NCI-H2227 treated with DMSO at 0.1 percent for 48 hours (cell line): ENCODE measurements around the gene BHLHE40.
"Not testable (repeated sequence)": the region's sequence is repeated elsewhere in the genome, so short reads cannot be mapped to it uniquely, and the experiment has no call there.

Experiments
- DNase-seq: peaks from one replicate; lab custom pipeline; 2025; lab: John Stamatoyannopoulos, UW

BHLHE40 gene

DNA sequence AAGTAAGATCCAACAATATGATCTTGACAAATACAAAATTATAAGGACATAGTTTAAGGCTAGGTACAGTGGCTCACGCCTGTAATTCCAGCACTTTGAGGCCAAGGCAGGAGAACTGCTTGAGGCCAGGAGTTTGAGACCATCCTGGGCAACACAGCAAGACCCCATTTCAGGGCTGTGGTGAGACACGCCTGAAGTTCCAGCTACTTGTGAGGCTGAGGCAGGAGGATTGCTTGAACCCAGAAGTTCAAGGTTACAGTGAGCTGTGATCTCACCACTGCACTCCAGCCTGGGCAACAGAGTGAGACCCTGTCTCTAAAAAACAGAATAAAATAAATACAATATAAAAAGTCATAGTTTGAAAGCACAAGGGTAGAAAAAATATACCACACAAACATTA lies 17.4 kb upstream of the BHLHE40 start:
- DNase-seq, result not testable (repeated sequence)

DNA sequence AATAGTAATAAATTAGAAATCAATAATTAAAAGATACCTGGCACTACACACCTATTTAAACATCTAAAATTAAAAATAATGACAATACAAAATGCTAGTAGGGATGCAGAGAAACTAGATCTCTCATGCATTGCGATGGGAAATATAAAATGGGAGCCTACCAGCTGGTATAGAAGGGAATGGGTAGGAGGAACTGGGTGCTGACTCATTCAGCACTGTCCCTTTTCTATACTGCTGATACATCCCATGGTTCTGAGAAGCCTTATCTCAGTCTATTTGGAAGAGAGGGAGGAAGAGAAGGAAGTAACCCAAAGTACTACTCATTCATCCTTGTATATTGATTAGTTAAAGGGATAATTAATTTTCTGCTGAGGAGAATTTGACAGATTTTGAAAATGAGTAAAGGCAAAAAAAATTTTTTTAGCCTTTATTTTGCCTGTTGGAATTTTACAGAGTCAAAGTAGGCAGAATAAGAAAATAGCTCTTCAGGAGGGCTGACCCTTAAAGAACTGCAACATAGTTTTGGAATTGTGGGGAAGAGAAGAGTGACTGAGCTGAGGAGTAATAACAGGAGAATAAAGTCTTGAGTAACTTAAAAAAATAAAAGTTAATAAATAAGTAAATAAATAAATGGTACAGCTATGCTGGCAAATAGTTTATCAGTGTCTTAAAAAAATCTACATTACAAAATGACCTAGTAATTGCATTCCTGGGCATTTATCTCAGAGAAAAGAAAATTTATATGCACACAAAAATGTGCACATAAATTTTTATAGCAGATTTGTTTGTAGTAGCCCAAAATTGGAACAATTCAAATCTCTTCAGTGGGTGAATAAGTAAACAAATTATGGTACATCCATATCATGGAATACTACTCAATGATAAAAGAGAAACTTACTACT lies 15.3 kb upstream of the BHLHE40 start:
- DNase-seq, result no peak

DNA sequence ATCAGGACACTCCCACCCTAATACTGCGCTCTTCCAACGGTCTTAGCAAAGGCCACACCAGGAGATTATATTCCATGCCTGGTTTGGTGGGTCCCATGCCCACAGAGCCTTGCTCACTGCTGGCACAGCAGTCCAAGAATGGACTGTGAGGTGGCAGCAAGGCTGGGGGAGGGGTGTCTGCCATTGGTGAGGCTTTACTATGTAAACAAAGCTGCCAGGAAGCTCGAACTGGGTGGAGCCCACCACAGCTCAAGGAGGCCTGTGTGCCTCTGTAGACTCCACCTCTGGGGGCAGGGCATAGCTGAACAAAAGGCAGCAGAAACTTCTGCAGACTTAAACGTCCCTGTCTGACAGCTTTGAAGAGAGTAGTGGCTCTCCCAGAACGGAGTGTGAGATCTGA lies 13.2 kb upstream of the BHLHE40 start:
- not testable (repeated sequence) for DNase-seq

DNA sequence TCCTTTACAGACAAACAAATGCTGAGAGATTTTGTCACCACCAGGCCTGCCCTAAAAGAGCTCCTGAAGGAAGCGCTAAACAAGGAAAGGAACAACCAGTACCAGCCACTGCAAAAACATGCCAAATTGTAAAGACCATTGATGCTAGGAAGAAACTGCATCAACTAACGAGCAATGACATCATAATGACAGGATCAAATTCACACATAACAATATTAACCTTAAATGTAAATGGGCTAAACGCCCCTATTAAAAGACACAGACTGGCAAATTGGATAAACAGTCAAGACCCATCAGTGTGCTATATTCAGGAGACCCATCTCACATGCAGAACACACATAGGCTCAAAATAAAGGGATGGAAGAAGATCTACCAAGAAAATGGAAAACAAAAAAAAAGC lies 11.6 kb upstream of the BHLHE40 start:
- DNase-seq, result not testable (repeated sequence)

DNA sequence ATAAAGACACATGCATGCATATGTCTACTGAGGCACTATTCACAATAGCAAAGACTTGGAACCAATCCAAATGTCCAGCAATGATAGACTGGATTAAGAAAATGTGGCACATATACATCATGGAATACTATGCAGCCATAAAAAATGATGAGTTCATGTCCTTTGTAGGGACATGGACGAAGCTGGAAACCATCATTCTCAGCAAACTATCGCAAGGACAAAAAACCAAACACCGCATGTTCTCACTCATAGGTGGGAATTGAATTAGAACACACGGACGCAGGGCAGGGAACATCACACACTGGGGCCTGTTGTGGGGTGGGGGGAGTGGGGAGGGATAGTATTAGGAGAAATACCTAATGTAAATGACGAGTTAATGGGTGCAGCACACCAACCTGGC lies 7.8 kb upstream of the BHLHE40 start:
- not testable (repeated sequence) for DNase-seq

DNA sequence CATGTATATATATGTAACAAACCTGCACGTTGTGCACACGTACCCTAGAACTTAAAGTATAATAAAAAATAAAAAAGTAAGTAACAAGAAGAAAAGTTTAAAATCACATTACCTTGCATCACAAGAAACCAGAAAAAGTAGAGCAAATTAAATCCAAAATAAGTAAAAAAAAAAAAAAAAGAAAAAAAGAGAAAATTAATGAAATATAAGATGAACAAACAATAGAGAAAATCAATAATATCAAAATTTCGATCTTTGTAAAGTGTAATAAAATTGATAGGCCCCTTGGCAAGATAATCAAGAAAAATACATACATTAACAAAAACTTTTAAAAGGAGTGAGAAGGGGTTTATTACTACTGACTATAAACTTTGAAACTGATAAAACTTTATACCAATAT lies 7.4 kb upstream of the BHLHE40 start:
- no peak for DNase-seq

DNA sequence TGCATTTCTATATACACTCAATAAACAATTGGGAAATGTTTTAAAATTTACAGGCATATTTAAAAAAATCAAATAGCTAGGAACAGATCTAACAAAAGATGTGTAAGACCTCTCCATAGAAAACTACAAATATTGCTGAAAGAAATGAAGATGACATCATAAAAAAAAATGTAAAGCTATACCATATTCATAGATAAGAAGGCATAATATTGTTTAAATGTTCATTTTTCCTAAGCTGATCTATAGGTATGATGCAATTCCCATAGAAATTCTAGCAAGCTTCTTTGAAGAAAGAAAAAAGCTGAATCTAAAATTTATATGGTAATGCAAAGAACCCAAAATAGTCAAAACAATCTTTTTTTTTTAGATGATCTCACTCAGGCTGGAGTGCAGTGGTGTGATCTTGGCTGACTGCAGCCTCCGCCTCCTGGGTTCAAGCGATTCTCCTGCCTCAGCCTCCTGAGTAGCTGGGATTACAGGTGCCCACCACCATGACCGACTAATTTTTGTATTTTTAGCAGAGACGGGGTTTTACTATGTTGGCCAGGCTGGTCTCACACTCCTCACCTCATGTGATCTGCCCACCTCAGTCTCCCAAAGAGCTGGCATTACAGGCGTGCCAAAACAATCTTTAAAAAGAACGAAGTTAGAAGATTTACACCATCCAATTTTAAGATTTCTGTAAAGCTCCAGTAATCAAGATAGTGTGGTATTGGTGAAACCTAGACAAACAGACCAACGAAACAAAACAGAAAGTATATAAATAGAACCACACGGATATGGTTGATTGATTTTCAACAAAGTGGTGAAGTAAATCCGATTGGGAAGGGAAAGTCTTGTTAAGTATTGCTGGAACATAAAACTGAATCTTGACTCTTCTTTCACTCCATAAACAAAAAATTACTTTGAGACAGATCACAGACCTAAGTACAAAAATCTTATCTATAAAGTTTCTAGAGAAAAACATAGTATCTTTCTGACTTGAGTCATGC lies 6.3 kb upstream of the BHLHE40 start:
- DNase-seq, result no peak

DNA sequence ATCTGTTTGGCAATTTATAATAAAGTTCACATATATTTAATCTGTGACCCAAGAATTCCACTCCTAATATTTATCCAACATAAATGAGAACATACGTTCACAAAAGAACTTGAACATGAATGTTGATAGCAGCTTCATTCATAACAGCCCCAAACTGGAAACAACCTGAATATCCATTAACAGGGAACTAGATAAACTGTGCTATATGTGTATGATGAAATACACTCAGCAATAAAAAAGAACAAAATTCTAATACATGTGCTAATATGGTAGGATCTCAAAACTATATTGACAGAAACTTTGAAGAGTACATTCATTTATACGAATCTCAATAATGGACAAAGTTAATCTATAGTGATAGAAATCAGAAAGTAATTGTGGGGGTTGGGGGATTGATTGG lies 5.1 kb upstream of the BHLHE40 start:
- no peak for DNase-seq

DNA sequence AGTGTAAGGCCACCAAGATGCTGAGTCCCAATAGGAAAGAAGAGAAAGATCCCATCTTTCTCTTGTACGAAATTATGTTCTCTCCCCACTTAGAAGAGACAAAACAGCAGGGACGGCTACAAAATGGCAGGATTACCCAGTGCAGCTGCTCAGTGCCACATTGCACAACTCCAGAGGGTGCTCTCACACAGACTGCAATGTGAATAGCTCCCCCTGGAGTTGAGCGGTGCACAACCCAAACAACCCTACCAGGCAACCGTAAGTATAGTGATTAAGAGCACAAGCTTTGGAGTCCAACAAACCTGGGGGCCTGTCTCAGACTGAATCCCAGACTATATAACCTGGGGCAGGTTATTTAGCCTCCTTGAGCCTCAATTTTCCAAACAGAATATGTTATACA lies 3.1 kb upstream of the BHLHE40 start:
- DNase-seq, result peak; percentile 13

DNA sequence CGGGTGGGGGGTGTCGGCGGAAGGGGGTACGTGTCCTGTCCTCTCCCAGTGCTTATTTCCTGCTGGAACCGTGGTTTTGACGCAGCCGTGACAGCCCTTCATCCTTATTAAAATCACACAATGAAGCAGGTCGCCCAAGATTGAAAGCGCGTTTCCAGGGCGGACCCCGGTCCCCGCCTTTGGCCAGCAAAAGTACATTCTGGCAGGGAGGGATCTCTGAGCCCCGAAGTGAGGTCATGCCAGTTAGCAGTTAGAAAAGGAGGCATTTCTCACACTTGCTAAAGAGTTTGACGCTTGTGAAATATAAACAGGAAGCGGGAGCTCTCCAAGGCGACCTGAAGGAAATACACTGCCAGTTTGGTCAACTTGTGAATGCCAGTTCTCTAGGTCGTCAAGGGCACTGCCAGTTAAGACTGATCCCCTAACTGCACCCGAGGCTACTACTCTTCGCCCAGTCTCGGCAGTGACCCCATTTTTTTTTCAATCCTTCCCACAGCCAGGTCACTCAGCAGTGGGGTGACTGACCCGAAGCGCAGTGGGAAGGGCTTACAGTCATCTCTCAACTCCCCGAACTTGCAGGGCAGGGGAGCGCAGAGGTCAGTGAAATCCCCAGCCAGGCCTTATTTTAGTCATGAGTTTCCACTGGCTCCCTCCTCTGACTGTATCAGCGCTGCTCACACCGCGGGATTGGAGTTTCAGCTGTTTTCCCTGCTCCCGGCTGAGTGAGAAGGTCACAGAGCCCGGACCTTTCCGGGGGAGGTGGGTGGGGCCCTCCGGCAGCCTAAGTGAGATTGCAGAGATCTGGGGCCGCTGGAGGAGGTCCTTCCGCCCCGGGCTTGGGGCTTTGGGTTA lies 2.0 kb upstream of the BHLHE40 start:
- DNase-seq, result no peak

DNA sequence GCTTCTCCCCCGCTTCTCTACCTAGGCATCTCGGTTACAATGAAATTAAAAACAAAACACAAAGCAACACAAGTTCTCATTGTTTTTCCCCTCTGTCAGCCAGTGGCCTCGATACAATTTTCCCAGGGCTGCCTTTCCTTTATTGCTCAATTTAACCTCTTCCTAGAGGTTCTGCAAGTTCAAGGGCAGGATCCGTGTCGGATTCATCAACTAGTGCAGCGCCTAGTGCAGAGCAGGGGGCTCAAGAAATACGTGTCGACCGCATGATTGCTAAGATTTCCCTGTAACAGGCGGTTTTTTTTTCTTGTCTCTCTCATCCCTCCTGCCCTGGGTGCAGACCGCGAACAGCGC lies 1.4 kb upstream of the BHLHE40 start:
- no peak for DNase-seq

DNA sequence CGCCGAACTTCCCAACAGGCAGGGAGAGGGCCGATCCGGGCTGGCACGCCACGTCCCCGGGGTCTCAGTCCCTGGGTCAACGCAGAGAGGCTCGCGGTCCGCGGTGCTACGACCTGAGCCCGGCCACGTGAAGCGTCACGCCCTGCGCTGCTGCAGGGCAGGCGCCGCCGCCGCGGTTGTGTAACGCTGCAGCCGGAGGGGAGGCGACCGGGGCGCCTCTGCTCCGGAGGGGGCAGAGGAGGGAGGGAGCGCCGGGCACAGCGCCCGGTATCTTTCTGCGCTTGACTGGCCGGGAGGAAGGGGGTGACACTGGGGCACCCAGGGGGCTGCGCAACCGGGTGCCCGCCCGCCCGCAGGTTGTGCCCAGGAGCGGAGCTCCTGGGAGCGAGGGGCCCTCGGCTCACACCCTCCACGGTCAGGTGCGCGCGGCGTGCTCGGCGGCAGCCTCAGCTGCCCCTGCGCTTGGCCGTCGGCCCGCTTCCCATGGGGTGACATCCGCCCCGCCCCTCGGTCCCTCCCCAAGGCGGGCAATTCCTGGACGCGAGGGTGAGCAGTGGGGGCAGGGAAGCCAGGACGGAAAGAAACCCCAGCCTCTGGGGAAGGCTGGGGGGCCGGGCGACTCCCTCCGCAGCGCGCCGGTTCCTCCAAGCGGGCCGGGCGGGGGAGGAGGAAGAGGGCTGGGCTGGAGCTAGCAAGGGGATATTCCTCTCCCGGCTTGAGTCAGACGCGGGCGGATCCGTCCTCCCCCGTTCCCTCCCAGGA lies 852 bp upstream of the BHLHE40 start:
- DNase-seq, result peak; percentile 81

DNA sequence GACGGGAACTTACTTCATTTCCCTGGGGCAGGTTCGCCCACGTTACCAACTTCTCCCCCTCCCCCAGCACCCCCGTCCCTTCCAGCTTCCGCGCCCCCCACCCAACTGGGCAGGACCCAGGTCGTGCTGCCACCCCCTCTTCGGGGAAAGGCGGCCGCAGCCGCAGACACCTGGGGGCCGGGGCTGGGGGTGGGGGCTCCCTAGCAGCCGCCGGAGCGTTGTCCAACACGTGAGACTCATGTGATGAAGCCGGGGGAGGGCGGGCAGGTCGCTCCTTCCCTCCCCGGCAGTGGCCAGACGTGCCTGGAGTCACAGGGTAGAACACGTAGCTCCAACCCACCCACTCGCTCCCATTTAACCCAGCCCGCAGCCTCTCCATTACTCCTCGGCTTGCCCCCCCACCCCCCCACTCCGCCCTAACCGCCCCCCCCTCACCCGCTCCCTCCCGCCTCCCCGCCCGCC lies 240 bp upstream of the BHLHE40 start:
- DNase-seq, result peak; percentile 76

DNA sequence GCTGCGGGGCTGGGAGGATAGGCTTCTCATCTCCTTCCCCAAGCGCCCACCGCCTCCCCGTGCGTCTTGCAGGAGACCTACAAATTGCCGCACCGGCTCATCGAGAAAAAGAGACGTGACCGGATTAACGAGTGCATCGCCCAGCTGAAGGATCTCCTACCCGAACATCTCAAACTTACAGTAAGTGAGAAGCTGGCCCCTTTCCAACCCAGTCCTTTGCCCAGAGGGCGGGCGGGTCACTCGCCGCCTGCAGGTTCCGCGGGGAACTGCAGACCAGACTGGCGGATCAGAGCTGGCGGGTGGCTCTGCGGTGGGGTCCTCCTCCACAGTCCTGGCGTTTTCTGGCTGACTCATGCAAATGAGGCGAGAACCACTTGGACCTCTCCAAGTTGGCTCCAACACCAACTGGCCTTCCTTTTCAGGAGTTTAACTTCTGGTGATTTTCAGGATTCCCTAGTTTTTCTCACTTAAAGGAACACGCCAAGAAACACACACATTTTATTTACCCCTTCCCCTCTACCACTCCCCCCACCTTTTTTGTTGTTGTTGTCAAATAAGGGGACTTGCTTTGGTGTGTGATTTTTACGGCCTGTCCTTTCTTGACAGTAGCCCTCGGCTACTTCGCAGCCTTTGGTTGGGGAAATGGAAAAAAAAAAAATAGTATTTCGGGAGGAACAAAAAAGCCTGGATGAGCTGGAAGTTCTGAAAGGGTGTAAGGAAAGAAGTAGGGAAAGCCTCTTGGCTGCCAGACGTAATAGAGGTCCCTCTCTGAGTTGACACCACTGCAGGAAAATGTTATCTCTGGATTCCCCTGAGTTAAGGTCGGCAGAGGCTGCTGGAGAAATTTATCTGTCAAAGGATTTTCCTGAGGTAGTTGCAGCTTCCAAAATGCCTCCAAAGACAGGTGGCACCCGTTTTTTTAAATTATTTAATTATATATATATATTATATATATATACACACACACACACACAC lies 1.3 kb downstream of the BHLHE40 start:
- peak; percentile 37 for DNase-seq

DNA sequence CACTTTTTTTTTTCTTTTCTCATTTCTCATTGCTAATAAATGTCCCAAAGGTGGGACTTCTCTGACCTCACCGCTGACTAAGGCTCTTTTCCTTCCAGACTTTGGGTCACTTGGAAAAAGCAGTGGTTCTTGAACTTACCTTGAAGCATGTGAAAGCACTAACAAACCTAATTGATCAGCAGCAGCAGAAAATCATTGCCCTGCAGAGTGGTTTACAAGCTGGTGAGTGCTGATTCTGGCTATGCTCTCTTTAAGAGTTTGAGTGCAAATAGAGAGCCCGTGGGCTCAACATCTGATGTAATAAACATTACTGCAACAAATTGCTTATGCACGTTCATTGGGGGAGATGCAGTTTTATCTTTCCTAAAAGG lies 2.0 kb downstream of the BHLHE40 start:
- no peak for DNase-seq

DNA sequence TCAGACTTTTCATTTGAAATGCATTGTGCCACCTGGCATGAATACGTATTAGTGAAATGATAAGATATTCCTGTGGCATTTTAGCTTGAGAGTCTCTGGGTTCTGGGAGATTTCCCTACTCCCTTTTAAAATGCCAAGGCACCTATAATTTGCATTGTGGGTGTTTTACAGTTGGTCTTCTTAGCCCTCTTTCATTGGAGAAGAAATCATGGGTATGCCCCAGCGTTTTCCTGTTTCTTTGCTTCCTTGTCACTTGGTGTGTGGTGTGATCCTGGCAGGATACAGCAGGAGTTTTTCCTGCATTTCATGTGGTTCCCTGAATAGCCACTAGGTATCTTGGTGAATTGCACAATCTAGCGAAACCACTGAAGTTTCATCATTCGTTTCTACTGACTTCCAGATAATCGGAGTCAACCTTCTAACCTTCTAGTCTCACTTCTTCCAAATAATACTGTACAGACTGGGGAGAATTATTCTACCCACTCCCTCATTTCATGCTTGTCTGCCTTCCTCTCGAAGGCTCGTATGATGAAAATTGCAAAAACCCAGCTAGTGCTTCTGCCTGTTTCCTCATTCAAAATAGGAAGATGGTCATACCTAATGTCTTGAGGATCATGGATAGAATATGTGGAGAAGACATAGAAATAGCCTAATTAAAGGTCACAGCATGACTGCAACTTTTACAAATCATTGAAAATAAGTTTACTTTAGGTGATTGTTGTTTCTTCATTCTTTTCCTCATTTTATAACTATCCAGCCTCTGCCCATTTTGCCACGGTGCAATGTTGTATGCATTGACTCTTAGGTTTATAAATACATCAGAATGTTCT lies 2.6 kb downstream of the BHLHE40 start:
- no peak for DNase-seq

DNA sequence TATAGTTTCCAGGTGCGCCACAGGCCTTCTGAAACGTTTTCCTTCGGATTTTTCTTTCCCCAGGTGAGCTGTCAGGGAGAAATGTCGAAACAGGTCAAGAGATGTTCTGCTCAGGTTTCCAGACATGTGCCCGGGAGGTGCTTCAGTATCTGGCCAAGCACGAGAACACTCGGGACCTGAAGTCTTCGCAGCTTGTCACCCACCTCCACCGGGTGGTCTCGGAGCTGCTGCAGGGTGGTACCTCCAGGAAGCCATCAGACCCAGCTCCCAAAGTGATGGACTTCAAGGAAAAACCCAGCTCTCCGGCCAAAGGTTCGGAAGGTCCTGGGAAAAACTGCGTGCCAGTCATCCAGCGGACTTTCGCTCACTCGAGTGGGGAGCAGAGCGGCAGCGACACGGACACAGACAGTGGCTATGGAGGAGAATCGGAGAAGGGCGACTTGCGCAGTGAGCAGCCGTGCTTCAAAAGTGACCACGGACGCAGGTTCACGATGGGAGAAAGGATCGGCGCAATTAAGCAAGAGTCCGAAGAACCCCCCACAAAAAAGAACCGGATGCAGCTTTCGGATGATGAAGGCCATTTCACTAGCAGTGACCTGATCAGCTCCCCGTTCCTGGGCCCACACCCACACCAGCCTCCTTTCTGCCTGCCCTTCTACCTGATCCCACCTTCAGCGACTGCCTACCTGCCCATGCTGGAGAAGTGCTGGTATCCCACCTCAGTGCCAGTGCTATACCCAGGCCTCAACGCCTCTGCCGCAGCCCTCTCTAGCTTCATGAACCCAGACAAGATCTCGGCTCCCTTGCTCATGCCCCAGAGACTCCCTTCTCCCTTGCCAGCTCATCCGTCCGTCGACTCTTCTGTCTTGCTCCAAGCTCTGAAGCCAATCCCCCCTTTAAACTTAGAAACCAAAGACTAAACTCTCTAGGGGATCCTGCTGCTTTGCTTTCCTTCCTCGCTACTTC lies 3.8 kb downstream of the BHLHE40 start:
- no peak for DNase-seq
